ENCODE results near the gene LIMK1.

DNA sequence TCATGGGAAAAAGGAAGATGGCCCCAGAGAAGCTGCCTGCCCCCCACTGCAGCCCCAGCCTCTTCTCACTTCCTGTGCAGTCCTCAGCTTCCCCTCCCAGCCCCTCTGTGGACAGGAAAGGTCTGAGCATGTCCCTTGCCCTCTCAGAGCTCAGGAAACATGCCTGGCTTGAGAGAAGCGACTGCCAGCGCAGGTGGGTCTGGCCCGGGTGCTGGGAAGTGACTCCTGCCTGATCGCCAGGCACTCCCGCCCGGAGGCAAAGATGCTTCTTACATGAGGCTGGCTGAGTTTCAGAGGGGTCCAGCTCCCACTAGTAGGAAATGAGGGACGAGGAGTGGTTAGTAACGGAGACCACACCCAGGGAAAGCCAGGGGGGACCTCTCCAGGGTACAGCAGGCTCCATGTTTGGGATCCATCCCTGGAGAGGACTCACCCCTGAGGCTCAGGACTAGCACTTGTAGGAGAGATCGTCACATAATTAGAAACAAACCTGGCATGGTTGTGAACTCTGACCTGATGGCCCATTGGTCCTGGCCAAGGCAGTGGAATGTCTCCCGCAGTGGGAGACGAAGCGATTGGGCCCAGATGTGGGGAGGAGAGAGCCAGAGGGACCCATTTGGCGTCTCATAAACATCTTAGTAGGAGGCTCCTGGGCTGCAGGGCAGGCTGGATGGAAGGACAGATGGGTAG is 43.4 kb upstream of the LIMK1 start:
- TF ChIP-seq CTCF (IDR thresholded peaks at IDR 0.05; ENCODE audit: insufficient read depth, low read length, poor library complexity, severe bottlenecking) (no peak), EZH2phosphoT487 (conservative IDR thresholded peaks at IDR 0.05; ENCODE audit: low read length) (no peak)
